HG03039 (cell line): ENCODE measurements around the gene MAPKBP1.
"Not testable (repeated sequence)": the region's sequence is repeated elsewhere in the genome, so short reads cannot be mapped to it uniquely, and the experiment has no call there.

Experiments
- ATAC-seq: cut with Tn5 transposase; IDR thresholded peaks from one replicate; pipeline ENCODE4 v1.9.1; 2021; ENCODE audit warnings: mild to moderate bottlenecking, moderate library complexity; ENCODE audit not compliant: unreplicated experiment

The MAPKBP1 gene, protein sequence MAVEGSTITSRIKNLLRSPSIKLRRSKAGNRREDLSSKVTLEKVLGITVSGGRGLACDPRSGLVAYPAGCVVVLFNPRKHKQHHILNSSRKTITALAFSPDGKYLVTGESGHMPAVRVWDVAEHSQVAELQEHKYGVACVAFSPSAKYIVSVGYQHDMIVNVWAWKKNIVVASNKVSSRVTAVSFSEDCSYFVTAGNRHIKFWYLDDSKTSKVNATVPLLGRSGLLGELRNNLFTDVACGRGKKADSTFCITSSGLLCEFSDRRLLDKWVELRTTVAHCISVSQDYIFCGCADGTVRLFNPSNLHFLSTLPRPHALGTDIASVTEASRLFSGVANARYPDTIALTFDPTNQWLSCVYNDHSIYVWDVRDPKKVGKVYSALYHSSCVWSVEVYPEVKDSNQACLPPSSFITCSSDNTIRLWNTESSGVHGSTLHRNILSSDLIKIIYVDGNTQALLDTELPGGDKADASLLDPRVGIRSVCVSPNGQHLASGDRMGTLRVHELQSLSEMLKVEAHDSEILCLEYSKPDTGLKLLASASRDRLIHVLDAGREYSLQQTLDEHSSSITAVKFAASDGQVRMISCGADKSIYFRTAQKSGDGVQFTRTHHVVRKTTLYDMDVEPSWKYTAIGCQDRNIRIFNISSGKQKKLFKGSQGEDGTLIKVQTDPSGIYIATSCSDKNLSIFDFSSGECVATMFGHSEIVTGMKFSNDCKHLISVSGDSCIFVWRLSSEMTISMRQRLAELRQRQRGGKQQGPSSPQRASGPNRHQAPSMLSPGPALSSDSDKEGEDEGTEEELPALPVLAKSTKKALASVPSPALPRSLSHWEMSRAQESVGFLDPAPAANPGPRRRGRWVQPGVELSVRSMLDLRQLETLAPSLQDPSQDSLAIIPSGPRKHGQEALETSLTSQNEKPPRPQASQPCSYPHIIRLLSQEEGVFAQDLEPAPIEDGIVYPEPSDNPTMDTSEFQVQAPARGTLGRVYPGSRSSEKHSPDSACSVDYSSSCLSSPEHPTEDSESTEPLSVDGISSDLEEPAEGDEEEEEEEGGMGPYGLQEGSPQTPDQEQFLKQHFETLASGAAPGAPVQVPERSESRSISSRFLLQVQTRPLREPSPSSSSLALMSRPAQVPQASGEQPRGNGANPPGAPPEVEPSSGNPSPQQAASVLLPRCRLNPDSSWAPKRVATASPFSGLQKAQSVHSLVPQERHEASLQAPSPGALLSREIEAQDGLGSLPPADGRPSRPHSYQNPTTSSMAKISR (N-terminal part only)

DNA sequence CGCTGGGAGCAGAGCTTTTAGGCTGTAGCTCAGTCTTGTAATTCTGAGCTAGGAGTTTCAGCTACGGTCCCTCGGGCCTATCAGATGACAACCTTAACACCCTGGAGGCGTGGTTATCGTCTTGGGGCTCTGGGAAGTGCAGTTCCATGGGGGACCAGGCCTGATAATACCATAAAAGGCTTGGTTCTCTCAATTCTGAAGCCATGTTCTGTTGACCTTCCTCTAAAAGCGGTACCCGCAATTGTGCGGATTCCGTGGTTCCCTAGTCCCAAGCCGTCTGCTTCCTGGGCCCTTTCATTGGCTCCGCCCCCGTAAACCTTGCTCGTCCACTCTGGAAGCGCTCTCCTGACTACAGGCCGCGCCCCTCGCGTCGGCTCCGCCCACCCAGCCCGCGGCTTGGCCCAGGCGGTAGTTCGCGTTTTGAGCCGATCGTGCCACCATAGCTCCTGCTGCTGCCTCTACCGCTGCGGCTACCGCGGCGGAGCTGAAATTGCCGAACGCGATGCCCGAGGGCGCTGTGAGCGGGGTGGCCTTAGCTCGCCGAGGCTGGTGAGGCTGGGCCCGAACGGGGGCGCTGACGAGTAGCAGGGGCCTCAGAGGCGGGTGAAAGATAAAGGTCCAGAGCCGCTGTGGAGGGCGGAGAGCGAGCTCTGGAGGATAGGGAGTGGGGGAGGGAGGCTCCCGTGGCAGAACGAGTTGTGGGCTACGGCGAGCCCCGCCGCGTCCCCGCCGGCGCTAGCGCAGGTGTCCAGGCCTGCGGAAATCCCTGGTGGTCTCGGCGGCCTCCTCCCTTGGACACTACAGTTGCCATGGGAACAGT, at the start of gene MAPKBP1:
Gene MAPKBP1, plus strand, starts transcription at position 423 of the 820 bp plus-strand sequence. CDS start 792 bp downstream, outside the sequence.
- peak; percentile 79 for ATAC-seq

GRCh38 chr15:41727143-41727542, 47.1 kb upstream of the MAPKBP1 start:
- ATAC-seq = no peak

DNA sequence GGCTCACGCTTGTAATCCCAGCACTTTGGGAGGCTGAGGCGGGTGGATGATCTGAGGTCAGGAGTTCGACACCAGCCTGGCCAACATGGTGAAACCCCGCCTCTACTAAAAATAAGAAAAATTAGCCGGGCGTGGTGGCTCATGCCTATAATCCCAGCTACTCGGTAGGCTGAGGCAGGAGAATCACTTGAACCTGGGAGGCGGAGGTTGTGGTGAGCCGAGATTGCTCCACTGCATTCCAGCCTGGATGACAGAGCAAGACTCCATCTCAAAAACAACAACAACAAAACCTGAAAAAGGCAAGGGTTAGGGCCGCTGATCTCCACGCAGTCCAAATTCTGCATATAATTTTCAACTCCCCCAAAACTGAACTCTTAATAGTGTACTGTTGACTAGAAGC, 46.2 kb upstream of the MAPKBP1 start:
- ATAC-seq = not testable (repeated sequence)

DNA sequence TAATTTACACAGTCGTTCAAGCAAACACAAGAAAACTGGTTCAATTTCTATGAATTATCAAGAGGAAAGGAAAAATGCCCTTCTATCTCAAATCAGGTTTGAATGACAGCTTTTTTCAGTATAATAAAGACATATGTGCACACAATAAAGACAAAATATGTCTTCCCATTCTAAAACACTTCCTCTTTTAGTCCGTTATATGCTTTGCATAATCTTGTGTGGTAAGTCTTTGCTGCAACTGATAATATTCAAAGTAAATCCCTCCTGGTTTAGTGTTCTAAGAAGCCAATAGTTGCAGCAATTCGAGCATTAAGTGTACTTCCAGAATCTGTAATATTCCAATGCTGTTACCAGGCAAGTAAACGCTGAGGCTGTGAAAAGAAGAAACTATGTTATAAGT, 43.7 kb upstream of the MAPKBP1 start:
- ATAC-seq = no peak

DNA sequence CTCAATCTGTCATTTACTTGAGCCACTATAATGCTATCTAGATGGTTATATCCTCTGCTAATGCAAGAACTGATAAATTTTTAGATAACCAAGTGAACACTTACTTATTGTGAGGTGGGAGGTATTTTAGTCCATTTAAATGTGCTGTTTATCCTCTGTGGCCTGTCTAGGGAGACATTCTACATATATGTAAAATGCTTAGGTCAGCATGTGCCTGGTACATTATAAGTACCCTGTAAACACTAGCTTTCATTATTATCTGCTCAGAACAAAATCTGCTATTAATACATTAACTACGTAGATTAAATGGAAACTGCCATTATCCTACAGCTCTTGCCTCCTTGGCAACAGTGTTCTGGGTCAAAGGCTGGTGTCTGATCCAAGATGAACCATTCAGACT, 41.8 kb upstream of the MAPKBP1 start:
- no peak for ATAC-seq

- ATAC-seq = no peak
These were observed 40.2 kb upstream of the MAPKBP1 start for GRCh38 chr15:41734079-41734478.

DNA sequence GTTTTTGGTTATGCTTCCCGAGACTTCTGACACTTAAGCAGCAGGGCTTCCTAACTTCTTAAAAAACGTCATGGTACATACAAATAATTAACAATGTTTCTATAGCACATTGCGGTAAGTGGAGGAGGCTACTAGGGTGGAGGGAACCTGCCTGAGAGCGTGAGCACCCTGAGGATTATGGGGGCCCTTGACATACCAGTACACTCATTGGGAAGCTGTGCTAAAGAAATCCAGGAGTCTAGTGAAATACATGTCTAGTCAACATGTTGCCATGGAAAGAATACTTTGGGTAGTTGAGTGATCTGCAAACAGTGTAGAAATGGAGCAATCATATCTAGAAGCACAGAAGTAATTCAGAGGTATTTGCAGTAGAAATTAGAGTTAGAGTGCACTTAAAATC, 39.2 kb upstream of the MAPKBP1 start:
- no peak for ATAC-seq

- ATAC-seq = not testable (repeated sequence)
These were observed 38.8 kb upstream of the MAPKBP1 start for GRCh38 chr15:41735492-41735891.

DNA sequence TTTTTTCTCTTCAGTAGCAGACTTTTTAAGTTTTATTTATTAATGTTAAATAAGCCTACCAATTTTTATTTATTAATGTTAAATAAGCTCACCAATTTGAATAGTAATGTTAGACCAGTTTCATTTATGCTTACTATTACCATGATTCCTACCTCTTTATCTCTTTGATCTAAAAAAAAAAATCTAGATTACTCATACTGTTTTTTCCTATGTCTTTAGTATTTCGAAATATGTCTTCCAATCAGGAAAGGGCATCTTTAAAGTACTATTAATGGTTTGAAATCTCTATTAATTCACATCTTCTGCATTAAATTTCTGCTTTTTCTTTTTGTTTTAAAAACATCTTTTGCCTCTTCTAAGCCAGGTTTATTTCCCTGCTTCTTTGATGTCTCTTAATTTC, 27.5 kb upstream of the MAPKBP1 start:
- ATAC-seq = no peak

DNA sequence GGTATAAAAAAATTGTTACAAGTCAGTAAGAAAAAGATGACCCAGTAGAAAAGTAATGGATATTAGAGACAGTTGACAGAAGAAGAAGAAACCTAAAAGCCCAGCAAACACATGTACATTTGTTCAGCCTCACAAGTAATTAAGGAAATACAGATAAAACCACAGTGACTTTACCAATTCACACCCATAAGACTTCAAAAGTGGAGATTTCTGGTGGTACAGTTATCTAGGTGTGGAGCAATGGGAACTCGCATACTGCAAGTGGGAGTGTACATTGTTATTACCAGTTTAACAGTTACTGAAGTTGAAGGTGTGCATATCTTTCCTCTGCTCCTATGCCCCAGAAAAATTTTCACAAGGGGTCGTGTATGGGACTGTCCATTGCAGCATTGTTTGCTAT, 18.1 kb upstream of the MAPKBP1 start:
- no peak for ATAC-seq

- no peak for ATAC-seq
These were observed 1.5 kb upstream of the MAPKBP1 start for GRCh38 chr15:41772720-41773331.

GRCh38 chr15:41773332-41773728, 954 bp upstream of the MAPKBP1 start:
- no peak for ATAC-seq

DNA sequence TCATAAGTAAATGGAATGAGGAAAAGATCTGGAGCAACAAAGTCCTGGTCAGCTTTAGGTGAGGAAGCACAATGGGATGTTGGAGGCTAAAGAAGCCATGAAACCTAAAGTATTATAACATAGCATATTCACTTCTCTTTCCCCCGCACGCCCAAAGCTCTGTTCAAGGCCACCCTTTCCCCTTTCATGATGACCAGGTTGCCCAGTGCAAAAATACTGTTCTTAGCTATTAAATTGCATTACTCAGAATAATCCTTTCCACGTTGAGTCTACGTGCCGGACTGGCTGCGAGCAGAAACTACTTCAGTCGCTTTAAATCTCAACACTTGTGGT, 589 bp upstream of the MAPKBP1 start:
- ATAC-seq = no peak

DNA sequence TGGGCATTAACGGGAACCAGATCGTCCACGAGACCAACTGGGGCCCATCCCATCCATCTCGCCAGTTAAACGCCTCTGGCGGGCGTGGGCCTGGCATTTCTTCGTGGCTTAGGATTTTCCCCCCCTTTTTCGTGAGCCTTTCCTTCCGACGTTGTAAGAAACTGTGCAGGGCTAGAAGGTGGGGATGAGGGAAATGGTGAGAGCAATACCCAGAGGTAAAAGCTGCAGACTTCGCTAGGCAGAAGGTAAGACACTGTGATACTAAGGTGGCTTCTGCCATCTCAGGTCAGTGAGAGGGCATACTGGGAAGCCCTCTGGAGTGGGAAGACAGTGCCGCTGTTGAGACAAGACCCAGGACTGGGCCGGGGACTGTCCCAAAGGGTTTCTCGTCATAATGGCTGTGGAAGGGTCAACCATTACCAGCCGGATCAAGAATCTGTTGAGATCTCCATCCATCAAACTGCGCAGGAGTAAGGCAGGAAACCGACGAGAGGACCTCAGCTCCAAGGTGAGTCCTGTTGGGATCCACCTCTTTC, 666 bp downstream of the MAPKBP1 start:
- no peak for ATAC-seq

DNA sequence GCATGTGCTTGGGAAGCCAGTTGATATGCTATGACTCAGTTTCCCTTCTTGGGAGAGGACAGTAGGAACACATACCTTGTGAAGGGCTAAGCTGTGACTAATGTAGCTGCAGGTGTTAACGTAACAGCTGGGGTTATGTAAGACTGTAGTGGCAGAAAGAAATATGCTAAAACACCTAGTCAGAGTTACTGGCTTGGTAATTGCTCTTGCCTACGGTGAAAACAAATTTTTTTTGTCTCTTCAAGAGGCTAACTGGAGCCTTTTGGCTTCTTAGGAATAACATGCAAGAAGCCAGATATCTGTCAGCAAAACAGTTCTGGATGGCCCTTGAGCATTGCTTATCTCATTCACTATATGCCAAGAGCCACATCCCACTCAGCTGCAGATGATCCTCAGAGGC, 1.4 kb downstream of the MAPKBP1 start:
- no peak for ATAC-seq

DNA sequence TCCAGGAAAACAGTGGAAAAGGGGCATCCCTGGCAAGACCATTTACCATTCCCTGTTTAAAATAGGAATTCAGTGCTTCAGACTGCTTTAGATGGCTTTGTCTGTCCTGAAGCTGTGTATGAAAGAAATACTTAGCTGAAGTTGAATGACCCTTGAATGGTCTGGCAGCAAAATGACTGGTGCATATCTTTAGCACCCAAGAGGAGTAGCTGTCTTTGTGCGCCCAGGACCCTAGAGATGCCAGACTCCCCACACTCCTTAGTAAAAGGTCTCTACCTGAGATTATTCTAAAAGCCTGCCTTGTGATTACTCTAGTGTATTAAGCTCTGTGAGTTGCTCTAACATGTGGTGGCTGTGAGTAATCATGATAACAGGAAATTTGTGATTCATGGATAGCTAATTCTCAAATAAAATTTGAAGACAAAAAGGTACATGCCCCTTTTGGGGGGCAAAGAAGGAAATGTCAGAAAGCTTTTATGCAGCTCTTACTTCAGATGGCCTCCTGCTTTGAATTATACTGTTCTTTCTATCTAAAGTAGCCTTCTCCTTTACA, 3.2 kb downstream of the MAPKBP1 start:
- no peak for ATAC-seq

DNA sequence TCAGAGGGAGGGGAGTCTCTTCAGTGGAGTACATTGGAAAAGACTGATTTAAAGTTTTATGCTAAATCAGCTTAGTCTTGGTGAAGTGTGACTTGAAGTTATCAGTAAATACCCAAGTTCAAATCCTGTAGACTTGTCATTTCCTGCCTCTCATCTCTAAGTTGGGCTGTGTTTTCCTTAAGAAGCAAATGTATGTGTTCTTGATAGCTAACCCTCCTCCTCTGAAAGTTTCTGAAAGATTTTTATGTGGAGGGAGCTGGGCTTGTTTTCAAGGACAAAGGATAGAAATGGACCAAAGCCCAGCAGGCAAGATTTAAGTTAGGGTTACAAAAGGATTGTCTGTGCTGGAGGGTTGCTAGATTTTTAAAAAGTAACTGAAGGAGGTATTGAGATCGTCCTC, 4.2 kb downstream of the MAPKBP1 start:
- no peak for ATAC-seq

GRCh38 chr15:41779662-41780157, 5.4 kb downstream of the MAPKBP1 start:
- no peak for ATAC-seq

- ATAC-seq = no peak
These were observed 6.0 kb downstream of the MAPKBP1 start for GRCh38 chr15:41780266-41780665.
